HG03103 (cell line): ENCODE data around the gene CMSS1.

Experiments
- ATAC-seq: cut with Tn5 transposase; IDR thresholded peaks from one replicate; pipeline ENCODE4 v1.9.1; 2021; ENCODE audit warnings: low read depth; ENCODE audit not compliant: unreplicated experiment

Gene CMSS1

DNA sequence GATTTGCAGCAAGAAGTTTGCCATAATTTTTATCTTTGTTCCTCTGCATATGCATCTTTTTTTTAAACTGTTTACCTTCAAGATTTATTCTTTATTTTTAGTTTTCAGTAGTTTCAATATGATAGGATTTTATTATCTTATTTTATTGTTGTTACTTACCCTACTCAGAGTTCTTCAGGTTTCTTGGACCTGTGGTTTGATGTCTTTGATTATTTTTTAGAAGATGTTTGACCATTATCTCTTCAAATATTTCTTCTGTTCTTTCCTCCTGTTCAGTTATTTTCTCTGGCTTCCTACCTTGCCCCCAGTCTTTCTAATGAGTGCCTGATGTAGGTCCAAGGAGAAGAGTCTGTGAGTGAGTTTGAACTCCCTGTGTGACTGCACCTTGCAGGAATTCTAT, 158.9 kb downstream of the CMSS1 start:
- ATAC-seq, result no peak

DNA sequence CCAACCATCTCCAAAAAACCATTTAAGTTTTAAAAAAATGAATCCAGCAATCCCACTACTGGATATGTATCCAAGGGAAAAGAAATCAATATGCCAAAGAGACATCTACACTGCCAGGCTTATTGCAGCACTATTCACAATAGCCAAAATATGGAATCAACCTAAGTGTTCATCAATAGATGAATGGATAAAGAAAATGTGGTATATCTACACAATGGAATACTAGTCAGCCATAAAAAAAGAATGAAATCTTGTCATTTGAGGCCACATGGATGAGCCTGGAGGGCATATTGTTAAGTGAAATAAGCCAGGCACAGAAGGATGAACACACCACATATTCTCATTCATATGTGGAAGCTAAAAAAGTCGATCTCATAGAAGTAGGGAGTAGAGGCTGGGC, 160.6 kb downstream of the CMSS1 start:
- no peak for ATAC-seq

DNA sequence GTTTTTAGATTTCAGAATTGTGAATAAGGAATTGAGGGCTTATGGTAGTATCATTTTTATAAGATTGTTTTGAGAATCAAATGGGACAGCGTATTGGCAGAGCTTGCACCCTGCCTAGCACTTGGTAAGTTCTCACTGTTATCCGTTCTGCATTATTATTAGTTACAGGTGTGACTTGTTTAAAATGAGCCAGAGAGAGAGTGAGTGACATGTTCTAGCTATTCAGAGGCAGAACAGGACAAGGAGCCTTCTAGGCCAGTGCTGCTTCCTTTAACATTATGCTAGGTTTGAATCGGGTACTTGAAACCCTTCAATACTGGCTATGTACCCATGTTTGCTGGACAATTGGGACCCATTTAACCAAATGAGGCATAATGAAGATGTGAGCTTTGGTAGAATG, 162.9 kb downstream of the CMSS1 start:
- ATAC-seq, result no peak

DNA sequence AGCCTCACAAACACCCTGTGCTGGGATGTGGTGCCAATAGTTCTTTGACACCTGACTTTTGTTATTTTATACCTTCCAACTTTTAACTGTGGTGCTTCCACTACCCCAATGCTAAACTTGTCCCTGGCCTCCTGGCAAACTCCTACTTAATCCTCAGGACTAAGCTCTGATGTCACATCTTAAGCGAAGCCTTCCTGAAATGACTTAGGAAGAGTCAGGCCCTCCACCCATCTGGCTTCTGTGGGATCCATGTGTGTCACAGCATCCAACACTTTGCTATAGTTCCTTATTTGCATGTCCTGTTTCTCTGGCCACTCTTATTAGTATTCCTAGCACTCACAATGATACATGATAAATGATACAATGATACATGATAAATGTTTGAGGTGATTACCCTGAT, 163.5 kb downstream of the CMSS1 start:
- ATAC-seq, result no peak

DNA sequence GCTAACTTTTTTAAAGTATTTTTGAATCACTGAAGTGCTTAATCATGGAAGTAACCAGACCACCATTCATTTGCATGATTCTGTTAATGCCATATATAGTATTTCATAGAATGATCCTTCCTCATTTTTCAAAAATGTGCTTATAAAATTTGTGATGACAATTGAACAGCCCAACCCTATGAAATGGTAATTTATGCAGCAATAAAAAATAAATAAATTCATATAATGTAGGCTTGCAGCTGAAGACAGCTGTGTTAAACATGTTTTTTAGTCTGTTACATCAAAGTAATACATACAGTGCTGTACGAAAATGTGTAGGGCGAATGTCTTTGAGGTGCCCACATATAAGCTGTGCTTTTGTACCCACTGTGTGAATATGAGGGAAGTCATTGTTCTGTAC, 165.0 kb downstream of the CMSS1 start:
- no peak for ATAC-seq

DNA sequence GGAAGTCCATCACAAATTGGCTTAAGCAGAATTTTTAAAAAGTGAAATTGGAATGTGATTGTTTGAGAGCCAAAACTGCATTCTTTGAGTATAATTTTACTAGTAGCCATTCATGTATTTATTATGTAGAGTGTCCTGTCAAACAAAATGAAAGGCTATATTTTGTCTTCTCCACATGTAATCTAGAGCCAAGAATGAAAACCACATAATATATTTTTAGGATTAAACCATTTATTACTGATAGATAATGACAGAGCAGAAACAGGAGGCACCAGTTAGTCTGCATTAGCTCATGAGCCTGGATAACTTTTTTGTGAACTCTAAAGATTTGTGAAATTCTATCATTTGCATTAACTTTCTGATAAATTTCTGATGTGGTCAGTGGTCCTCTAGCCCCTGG, 166.5 kb downstream of the CMSS1 start:
- no peak for ATAC-seq

DNA sequence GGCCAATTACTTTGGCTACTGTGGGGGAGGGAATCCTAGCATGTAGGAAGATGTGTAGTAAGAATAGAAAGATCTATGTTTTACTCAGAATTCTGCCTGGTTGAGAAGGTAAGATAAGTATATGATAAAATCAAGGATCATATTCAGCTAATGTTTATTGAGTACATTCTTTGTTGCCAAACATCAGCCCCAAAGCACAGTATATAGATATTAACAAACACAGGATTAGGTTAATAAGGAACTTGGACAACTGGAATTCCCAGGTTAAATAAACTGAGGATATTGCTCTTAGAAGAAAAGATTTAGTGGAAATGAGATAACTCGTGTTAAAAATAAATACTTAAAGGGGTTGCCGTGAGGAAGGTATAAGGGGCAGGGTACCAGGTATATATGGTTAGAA, 167.0 kb downstream of the CMSS1 start:
- no peak for ATAC-seq

DNA sequence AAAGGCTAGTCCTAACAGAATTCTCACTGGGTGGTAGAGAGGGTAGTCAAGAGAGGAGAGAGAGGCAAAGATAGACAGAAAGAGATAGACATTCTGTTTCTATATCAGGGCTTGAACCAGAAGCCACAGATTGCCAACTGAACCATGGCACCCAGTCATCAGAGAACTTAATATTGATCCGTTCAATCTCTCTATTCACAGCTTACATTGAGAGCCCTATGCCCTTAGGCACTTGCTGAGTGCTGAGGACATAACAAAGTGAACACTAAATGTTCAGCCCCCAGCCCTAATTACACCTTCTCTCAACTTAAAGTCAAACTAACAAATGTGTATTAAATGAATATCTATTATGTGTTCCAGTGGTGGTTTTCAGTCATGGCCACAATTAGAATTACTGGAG, 172.5 kb downstream of the CMSS1 start:
- no peak for ATAC-seq

DNA sequence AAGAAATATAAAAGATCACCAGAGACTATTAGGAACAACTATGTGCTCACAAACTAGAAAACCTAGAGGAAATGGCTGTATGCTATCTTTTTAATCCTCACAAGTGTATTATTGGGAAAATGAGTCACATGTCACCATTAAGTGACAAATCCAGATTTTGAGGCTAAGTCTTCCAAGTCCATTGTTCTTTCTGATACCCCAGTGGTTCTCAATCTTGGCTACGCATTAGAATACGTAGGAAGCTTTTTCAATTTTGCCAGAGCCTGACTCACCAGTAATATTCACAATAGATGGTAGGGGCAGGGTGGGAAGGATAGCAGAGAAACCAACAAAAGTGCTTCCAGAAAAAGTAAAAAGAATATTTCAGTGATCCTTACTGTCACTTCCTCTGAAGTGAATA, 179.6 kb downstream of the CMSS1 start:
- ATAC-seq, result no peak

DNA sequence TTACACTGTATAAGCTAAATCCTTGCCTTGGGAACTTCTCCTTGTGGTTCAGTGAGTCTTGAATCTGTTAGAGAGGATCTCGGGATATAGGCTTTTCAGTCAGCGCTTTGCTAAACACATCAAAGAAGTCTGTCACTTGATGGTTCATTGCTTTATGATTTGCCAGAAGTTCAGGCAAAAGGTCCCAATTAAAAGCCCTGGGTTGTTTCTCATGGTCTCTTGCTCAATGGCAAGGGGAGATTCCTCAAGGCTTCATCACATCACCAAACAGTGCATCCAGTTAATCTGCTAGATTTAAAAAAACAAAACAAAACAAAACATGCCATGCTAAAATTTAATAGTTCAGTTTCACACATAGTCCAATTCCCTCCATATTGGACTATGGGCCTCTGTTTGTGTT, 181.9 kb downstream of the CMSS1 start:
- ATAC-seq, result no peak

DNA sequence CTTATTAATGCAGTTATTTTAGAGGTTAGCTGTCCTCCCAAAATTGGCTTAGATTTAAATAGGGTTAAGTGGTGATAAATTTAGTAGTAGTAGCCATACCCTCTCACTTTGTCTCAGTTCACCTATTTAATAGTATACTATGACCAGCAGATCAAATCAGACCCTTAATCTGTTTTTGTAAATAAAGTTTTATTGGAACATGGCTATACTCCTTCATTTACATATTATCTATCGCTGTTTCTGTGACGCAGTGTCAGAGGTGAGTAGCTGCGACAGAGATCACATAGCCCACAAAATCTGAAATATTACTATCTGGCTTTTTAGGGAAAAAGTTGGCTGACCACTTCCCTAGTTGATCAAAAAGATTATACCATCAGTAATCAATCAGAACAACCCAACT, 183.4 kb downstream of the CMSS1 start:
- ATAC-seq, result no peak

DNA sequence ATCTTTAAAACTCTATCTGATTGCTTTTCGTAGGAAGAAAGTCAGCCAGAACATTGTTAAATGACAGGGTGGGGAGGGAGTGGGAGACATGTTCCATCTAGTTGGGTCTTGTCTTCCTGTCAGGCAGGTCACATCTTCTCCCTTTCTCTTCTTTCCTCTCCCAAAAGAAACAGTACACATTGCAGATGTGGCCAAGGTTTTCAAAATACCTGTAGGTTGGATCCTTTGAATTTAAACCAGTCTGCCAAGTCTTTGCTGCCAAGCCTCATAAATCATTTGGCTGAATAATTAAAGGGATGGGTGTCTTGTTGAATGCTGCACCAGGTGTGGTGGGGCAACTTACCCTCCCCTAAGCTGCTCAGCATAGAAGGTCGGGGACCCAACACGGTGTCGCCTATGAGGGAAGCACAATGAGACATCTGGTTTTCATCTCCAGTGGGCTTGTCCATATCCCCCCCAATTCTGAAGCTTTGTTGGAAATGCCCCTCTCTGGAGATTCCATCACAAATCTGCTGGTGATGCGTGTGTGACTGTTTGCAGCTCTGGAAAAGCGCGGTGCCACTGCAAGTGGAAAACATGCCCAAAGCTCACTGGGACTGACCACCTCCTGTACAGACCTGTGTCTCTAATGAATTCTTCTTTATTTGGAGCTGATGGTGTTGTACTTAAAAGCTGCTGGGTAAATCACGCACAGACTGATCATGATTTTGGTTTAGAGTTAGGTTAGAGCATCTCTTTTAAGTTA, 184.0 kb downstream of the CMSS1 start:
- no peak for ATAC-seq

DNA sequence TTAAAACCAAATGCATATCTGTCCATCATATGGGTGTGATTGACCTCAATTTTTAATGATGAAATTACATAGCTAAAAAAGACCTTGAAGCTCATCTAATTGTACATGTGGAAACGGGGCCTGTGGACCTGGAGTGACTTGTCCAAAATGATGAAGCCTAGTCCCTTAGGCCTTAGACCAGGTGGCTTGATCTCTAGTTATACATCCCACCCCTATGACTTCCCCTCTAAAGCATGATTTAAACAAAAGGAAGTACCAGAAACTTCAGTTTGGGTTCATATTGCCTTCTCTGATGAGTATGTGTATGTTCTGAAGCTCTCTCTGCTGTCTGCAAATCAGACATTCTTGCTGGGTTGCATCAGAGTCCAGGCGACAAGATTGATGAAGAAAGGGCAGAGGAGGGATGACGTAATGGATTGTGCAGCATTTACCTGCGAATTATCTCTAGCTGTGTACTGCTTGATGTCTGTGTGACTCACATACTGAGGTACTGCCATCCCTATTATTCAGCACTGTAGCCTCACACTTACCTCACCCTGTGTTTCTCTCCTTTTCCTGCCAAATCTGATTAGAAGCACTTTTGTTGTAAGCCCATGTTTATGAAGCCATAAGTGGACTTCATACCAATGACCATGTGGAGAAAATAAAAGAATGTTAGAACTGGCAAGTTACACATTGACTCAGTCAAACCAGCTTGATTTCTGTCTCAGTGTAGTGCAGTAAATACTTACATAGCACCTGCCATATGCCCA, 185.1 kb downstream of the CMSS1 start:
- ATAC-seq, result no peak

DNA sequence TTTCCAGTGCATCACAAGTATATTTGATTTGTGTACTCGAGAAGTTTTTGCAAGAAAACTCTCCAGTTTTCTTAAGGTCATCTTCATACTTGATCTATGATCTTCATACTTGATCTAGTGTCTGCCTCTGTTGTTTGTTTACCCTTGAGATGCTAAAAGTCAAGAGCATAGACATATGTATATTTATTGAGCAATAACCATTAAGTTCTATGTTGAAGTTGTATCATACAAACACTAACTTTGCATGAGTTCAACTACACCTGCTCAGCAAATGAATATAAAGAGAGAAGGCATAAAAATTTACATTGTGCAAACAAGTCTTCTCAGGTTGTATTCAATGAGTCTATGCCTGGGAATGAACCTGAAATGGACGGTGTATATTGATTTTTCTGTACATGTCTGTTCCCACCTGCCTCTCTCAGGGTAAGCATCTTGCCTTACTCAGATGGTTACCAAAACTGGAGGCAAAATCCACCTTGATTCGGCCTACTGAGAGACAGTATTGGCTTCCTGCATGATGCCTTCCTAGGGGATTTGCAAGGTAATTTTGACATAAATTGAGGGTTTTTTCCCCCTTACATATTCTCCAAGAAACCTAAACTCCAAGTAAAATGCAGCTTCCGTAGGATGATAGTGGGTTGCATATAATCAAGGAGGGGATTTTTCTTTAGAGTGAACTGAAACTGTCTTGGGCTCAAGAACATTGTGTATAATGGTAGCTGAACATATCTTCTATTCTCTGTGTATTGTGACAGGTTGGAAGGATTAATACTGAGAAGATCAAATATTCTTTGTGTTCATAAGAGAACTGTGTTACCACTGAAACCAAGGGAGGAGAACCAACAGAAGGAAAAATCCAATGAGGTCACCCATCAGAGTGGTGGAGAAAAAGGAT, 186.2 kb downstream of the CMSS1 start:
- no peak for ATAC-seq

DNA sequence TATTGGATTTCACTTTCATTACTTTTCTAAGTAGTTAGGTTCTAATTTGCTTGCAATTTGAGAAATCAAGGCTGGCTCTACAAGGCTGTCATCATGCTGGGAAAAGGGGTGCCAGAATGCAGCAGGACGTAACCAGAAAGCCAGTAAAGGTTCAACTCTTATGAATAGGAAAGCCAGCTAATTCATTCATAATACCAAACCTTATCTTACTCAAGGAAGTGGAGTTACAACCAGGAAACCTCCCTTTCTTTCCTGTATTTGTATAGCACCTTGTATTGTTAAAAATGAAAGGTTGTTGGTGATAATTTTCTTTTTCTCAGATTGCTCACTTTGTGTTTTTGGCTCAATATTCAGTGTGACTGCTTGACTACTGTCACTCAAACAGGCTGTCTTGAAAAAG, 187.3 kb downstream of the CMSS1 start:
- ATAC-seq, result no peak

DNA sequence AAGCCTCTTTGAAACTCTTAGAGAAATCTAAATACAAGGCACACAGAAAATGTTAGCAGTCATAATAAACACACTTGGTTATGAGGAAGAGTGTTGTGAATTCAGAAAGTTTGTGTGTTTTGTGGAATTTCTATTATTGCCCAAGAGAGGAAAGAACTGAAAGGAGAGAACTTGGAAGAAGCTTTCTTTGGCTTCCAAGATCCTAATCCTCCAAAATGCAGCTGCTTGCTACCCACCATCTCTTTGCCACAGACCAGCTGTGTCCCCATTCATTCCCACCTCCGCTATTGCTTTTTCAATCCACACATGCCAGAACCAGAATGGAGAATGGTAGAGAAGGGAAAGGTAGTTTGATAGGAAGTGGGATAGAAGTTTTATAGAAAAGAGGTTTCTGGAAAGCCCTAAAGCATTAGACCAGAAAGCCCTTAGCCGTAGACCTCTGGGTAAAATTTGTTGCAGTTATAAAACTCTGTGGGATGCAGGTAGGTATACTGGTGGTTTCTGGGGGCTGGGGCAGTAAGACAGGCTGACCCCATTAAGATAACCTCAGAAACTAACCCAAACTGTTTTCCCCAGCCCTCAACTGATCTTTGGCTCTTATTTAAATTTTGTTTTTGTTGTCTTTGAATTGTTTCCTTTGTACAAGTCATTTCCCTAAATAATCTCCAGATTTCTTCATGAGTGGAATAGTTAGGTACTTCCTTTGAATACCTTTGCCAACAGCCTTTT, 188.2 kb downstream of the CMSS1 start:
- no peak for ATAC-seq

DNA sequence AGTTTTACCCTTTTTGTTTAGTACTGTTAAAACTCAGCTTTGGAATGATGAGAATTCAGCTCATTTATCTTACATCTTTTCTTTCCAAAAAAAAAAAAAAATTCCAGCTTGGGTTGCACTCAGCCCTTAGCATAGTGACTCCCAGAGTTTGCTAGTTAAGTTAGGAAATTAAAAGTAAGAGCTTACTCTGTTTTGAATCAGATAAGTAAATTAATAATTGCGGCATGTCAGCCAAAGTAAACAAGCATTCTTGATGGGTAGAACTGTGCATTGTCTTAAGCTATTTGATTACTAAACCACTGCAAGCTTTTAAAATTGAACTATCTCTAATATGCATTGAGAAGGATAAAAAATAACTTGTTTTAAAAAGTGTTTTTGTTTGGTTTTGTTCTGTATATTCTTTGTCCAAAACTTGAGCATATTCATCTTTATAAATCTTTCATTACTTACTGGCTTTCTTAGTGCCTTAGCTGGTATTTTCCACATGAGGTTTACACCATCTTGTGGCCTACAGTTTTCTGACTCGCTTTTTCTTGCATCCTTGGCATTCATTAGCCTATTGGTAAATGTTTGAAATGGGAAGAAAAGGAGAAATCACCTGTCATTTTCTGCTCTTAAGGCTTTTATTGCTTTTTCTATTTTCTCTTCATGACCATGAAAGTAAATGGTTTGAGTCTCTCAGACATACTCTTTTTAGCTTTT, 189.1 kb downstream of the CMSS1 start:
- ATAC-seq, result no peak

DNA sequence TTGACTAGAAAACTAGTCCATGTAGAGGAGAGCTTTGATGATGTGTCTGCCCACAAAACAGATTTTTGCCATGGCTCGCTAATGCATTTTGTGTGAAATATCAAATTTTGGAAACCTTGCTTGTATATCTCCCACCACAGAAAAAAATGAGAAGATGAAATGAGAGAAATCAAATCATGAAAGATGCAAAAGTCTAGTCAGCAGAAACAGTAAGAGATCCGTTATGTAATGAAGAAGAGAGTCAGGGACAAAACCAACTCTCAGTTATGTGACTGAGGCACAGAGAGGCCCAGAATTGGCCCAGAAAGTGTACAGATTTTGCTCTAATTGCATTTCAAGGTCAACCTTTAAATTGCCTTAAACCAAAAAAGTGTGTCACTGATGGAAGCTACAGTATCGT, 189.7 kb downstream of the CMSS1 start:
- ATAC-seq, result no peak

DNA sequence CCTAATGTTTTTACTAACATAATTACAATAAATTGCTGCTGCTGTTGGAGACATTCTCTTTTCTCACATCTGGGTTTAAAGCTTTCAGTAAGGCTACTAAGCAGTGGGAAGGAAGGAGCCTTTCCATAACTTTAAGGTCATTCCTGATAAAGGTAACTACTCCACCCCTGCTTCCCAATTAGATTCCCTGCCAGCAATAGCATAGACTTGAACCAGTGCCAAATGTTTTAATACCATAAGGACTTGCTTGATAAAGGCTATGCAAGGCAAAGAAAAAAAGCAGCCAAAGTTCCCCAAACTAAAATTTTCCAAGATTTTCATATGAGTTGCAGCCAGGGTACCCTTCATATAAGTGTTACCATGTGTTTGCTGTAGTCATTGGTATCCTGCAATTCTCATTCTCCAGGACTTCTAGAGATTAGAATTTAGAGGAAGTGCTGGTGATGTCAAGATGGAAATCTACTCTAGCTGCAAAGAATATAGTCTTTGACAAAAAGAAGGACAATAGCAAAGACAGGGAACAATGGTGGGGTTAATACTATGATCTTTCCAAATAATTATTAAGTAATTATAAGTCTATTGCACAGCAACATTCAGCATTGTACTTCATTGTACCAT, 190.5 kb downstream of the CMSS1 start:
- no peak for ATAC-seq
